Measurements from ENCODE around the gene CCDC146.
"Not testable (repeated sequence)": the region's sequence is repeated elsewhere in the genome, so short reads cannot be mapped to it uniquely, and the experiment has no call there.

- not testable (repeated sequence) for TF ChIP-seq CTCF (IDR thresholded peaks at IDR 0.05); EP300 (IDR thresholded peaks at IDR 0.05; ENCODE audit: low read depth); POLR2A (IDR thresholded peaks at IDR 0.05); POLR2AphosphoS5 (IDR thresholded peaks at IDR 0.05)
These were observed 48.7 kb downstream of the CCDC146 start for GRCh38 chr7:77171073-77171472.
